GM12875 (cell line): ENCODE data around the gene PDZRN3.

ENCODE experiments used
- H3K4me3 ChIP-seq: one replicate; pipeline ENCODE4 v1.5.1; 2011; ENCODE audit warnings: low read depth, low read length, control low read depth
- TF ChIP-seq, protein P1 (sequence below): IDR thresholded peaks from 2 replicates; pipeline ENCODE4 v1.5.1; 2011; ENCODE audit warnings: low read depth, mild to moderate bottlenecking, control low read depth, inconsistent platforms, low read length, moderate library complexity, borderline replicate concordance; ENCODE audit not compliant: insufficient read depth

Gene PDZRN3

DNA sequence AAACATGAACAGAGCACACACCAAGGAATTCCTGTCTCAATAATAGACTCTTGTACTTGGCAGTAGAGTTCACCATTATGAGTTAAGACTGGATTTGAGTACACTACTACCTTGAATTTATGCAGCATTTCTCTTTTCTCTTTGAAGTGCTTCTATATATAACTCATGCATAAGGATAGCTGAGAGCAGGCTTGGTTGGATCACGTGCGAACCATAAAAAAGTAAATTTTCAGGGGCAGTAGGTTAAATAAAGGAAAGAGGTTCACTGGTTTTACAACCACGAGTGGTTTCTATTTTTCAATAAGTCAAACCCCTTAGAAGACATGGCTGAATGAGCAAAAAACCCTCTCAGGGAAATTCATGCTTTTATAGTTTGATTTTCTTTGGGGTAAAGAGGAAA lies 28.6 kb upstream of the PDZRN3 start:
- H3K4me3 ChIP-seq, result no peak overlapping the region
- TF ChIP-seq, protein P1, sequence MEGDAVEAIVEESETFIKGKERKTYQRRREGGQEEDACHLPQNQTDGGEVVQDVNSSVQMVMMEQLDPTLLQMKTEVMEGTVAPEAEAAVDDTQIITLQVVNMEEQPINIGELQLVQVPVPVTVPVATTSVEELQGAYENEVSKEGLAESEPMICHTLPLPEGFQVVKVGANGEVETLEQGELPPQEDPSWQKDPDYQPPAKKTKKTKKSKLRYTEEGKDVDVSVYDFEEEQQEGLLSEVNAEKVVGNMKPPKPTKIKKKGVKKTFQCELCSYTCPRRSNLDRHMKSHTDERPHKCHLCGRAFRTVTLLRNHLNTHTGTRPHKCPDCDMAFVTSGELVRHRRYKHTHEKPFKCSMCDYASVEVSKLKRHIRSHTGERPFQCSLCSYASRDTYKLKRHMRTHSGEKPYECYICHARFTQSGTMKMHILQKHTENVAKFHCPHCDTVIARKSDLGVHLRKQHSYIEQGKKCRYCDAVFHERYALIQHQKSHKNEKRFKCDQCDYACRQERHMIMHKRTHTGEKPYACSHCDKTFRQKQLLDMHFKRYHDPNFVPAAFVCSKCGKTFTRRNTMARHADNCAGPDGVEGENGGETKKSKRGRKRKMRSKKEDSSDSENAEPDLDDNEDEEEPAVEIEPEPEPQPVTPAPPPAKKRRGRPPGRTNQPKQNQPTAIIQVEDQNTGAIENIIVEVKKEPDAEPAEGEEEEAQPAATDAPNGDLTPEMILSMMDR, result no peak

DNA sequence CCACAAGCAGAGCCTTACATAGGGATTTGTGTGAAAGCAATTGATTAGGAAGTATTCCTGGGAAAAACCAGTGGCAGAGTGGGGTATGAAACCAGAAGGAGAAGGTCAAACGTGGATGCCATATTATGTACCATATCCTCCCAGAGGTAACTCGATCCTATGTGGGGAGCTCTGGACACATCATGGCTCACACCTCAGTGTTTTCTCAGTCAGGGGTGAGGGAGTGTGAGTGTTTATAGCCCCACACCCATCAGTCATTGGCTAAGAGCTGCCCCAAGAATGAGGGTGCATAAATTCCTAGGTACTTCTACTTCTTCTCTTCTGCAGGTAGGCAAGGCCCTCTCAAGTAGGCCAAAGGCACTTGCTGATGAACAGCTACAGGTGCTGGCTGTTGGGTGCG lies 28.2 kb upstream of the PDZRN3 start:
- H3K4me3 ChIP-seq, result no peak overlapping the region
- TF ChIP-seq, protein P1, result no peak

DNA sequence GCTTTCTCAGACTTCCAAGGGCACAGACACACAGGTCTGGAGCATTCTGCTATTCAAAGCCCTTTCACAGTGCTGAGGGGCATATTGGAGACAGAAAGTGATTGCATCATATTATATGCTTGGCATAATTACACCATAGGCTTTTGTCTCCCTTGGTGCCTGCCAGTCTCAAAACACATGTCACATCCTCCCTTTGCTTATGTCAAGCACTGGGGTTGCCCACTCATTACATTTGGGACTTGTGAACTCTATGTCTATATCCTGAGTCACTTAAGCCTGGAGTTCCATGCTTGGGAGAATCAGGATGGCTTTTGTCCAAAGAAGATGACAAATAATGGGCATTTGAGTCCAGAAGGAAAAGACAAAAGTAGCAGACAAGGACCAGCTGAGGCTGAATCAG lies 12.3 kb upstream of the PDZRN3 start:
- no peak overlapping the region for H3K4me3 ChIP-seq
- TF ChIP-seq, protein P1, result no peak

DNA sequence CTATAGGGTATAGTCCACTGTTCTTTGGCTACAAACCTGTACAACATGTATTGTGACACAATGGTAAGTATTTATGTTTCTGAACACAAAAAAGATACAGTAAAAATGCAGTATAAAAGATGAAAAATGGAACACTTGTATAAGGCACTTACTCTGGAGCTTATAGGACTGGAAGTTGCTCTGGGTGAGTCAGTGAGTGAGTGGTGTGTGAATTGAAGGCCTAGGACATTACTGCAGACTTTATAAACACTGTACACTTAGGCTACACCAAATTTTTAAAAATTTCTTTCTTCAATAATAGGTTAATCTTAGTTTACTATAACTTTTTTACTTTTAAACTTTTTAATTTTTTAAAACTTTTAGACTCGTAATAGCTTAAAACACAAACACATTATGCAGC lies 10.5 kb upstream of the PDZRN3 start:
- no peak overlapping the region for H3K4me3 ChIP-seq
- TF ChIP-seq, protein P1, result no peak

DNA sequence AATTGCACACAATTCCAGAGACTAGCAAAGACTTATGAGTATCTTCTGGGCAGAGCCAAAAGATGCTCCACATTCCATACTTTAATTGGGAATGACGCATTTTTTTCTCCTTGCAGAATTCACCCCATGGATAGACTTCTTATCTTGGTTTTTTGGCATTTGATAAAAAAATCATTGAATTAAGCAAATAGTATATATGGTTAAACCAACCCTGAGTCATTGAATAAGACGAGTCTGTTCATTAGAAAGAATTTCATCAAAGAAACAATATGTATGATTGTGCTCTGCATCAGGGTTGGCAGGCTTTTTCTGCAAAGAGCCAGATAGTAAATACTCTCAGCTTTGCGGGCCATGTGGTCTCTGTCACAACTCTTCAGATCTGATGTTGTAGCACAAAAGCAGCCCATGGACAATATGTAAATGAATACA lies 9.2 kb upstream of the PDZRN3 start:
- TF ChIP-seq, protein P1, result no peak

DNA sequence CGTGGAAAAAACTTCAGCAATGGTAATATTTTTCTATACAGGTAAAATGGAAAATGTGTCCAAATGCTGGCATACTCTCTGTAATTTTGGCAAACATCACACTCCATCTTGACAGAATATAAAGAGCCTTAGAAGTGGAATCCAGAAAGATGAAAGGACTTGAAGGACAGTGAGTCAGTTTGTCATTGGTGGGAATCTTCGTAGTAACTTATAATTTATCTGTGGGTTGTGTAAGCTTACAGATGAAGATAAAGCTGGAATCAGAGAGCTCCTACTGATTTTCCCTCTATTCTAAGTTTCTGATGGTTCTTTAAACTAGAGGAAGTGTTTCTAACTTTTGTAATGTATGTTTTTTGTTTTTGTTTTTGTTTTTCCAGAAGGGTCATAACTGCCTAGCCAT lies 8.7 kb upstream of the PDZRN3 start:
- TF ChIP-seq, protein P1, result no peak
- no peak overlapping the region for H3K4me3 ChIP-seq

More for the DNA sequence above, 9.2 kb upstream of the PDZRN3 start:
- no peak overlapping the region for H3K4me3 ChIP-seq

DNA sequence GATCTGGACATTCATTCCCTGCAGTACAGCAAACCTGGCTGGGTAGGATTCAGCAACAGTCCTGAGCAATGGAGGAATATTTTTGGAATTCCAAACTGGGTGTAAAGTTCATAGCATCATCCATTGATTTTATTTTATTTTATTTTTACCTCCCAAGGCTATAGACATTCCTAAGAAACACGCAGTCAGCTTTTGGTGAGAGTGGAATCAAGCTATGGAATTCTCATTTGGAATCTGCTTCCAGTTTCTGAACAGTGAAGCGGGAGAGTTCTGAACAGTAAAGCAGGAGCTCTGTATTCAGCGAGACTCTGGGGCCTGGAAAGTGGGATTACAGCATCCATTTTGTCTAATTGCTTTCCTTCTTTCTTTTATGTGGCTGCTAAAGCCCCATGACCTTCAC lies 1.4 kb upstream of the PDZRN3 start:
- TF ChIP-seq, protein P1, result no peak
- H3K4me3 ChIP-seq, result no peak overlapping the region
